Mesendoderm (in vitro differentiated cells): ENCODE data around the gene RIT2.

Source experiments
- DNase-seq: peaks from one replicate; pipeline ENCODE4 v3.0.0; 2013
- H2AK5ac ChIP-seq: 2 replicates; pipeline ENCODE4 v1.6.1; 2013; ENCODE audit warnings: low read length, inconsistent platforms
- H2BK120ac ChIP-seq: 2 replicates; pipeline ENCODE4 v1.6.1; 2013; ENCODE audit warnings: low read depth, mild to moderate bottlenecking, low read length, moderate library complexity, mixed read lengths
- H2BK15ac ChIP-seq: replicated peaks from 2 replicates; pipeline ENCODE4 v1.6.1; 2013; ENCODE audit warnings: low read depth, mild to moderate bottlenecking, moderate library complexity
- H2BK5ac ChIP-seq: 2 replicates; pipeline ENCODE4 v1.6.1; 2013; ENCODE audit warnings: low read length, inconsistent platforms
- H3K18ac ChIP-seq: 2 replicates; pipeline ENCODE4 v1.6.1; 2013; ENCODE audit warnings: mild to moderate bottlenecking, low read length, mixed read lengths
- H3K23ac ChIP-seq: one replicate; pipeline ENCODE4 v1.6.1; 2013; ENCODE audit warnings: low read length
- H3K27ac ChIP-seq: 2 replicates; pipeline ENCODE4 v1.5.1; 2013; ENCODE audit warnings: low read depth, mild to moderate bottlenecking, inconsistent platforms, low read length, moderate library complexity
- H3K27me3 ChIP-seq: 2 replicates; pipeline ENCODE4 v1.6.1; 2013; ENCODE audit warnings: low read length, control low read depth, mild to moderate bottlenecking, inconsistent platforms; ENCODE audit not compliant: insufficient read depth, poor library complexity
- H3K36me3 ChIP-seq: 2 replicates; pipeline ENCODE4 v1.6.1; 2013; ENCODE audit warnings: low read length, inconsistent platforms; ENCODE audit not compliant: control insufficient read depth, insufficient read depth
- H3K4ac ChIP-seq: one replicate; pipeline ENCODE4 v1.6.1; 2013; ENCODE audit warnings: low read depth, mild to moderate bottlenecking, low read length, moderate library complexity
- H3K4me1 ChIP-seq: 2 replicates; pipeline ENCODE4 v1.6.1; 2013; ENCODE audit warnings: low read depth, low read length, inconsistent platforms; ENCODE audit not compliant: control insufficient read depth
- H3K4me2 ChIP-seq: 2 replicates; pipeline ENCODE4 v1.6.1; 2013; ENCODE audit warnings: low read length
- H3K4me3 ChIP-seq: 2 replicates; pipeline ENCODE4 v1.5.1; 2013; ENCODE audit warnings: mild to moderate bottlenecking, low read length
- H3K56ac ChIP-seq: one replicate; pipeline ENCODE4 v1.6.1; 2013; ENCODE audit warnings: low read length
- H3K79me1 ChIP-seq: 2 replicates; pipeline ENCODE4 v1.6.1; 2013; ENCODE audit warnings: low read length, inconsistent platforms
- H3K79me2 ChIP-seq: 2 replicates; pipeline ENCODE4 v1.6.1; 2013; ENCODE audit warnings: mild to moderate bottlenecking, low read length; ENCODE audit not compliant: control insufficient read depth, insufficient read depth
- H3K9ac ChIP-seq: 2 replicates; pipeline ENCODE4 v1.6.1; 2013; ENCODE audit warnings: low read length, inconsistent platforms
- H4K5ac ChIP-seq: one replicate; pipeline ENCODE4 v1.6.1; 2013; ENCODE audit warnings: low read length
- H4K8ac ChIP-seq: one replicate; pipeline ENCODE4 v1.6.1; 2013; ENCODE audit warnings: low read depth, mild to moderate bottlenecking, control low read depth, low read length, moderate library complexity
- WGBS: extraction: QIAGEN DNeasy Blood & Tissue Kit; methylation state at CpG from one replicate; pipeline ENCODE4 v1.1.7; 2013; ENCODE audit warnings: low lambda C conversion rate, missing lambda C conversion rate; ENCODE audit not compliant: insufficient coverage; ENCODE audit errors: extremely low coverage; 5-methylcytosine and 5-hydroxymethylcytosine counted together

RIT2 gene

DNA sequence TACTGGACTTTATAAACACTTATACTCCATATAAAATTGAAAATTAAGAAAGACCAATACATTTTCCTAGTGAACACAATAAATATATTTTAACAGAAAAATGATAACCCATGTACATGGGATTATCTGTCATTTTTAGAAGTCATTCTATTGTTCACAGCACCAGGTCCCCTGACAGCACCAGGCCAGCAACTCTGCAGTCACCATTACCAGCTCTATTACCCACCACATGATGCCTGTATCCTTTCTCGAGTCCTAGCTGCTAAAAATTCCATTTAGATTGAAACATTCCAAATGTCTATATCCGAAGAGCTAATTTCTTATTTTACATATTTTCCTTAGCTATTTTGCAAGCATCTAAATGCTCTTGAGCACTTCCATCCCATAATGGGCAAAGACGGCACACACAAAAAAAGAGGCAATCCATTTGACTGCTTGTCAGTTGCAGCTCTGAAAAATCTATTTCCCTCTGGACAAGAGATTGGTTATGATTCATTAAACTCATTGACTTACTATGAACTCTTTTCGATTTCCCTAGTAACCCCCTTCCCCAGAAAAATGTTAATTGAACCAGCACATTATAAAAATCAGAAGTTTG, 336.9 kb downstream of the RIT2 start:
- no peak overlapping the region for H2BK5ac ChIP-seq
- H3K4me2 ChIP-seq = no peak overlapping the region
- no CpG with 5 or more reads among the region's 4 CpGs for WGBS
- H3K4ac ChIP-seq = peak overlapping the region; percentile 81
- peak overlapping the region; percentile 95 for H2BK120ac ChIP-seq
- no peak for DNase-seq
- H4K8ac ChIP-seq = no peak overlapping the region
- H3K4me1 ChIP-seq = no peaks in the 10 kb centered on the region
- no peak overlapping the region for H4K5ac ChIP-seq
- no peaks in the 10 kb centered on the region for H3K36me3 ChIP-seq
- H3K9ac ChIP-seq = no peak overlapping the region
- no peaks in the 10 kb centered on the region for H3K27me3 ChIP-seq
- no peak overlapping the region for H2BK15ac ChIP-seq
- H3K18ac ChIP-seq = peak overlapping the region; percentile 92
- no peak overlapping the region for H2AK5ac ChIP-seq
- peak overlapping the region; percentile 67 for H3K27ac ChIP-seq
- no peak overlapping the region for H3K23ac ChIP-seq
- no peak overlapping the region for H3K4me3 ChIP-seq
- no peaks in the 10 kb centered on the region for H3K79me2 ChIP-seq
- H3K56ac ChIP-seq = no peak overlapping the region
- no peaks in the 10 kb centered on the region for H3K79me1 ChIP-seq

DNA sequence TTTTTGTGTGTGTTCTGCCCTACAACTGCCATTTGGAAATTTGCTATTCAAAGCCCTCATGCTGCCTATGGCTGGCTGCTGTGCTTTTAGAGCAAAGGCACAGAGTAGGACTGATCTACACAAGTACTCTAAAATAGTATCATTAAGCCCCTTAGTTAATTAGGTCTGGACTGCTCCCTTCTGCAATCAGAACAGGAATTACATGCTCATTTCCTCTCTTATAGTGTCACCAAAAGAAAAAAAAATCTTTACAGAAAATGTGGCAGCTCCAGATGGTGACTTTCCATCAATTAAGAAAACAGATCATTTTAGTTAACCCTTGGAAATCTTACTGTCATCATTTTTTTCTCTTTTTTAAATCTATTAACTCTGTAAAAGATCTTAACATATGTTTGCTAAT, 337.5 kb downstream of the RIT2 start:
- no peaks in the 10 kb centered on the region for H3K79me1 ChIP-seq
- no peak overlapping the region for H4K5ac ChIP-seq
- no peak overlapping the region for H2BK15ac ChIP-seq
- peak overlapping the region; percentile 84 for H3K18ac ChIP-seq
- H3K36me3 ChIP-seq = no peaks in the 10 kb centered on the region
- no peaks in the 10 kb centered on the region for H3K79me2 ChIP-seq
- H2AK5ac ChIP-seq = no peak overlapping the region
- no peak overlapping the region for H3K9ac ChIP-seq
- no peak for DNase-seq
- H3K27ac ChIP-seq = no peak overlapping the region
- H4K8ac ChIP-seq = no peak overlapping the region
- H3K27me3 ChIP-seq = no peaks in the 10 kb centered on the region
- H3K4me3 ChIP-seq = no peak overlapping the region
- H3K23ac ChIP-seq = no peak overlapping the region
- no peak overlapping the region for H3K4me2 ChIP-seq
- H3K56ac ChIP-seq = no peak overlapping the region
- no peaks in the 10 kb centered on the region for H3K4me1 ChIP-seq
- H2BK5ac ChIP-seq = peak overlapping the region; percentile 66
- H2BK120ac ChIP-seq = peak overlapping the region; percentile 78
- peak overlapping the region; percentile 55 for H3K4ac ChIP-seq

DNA sequence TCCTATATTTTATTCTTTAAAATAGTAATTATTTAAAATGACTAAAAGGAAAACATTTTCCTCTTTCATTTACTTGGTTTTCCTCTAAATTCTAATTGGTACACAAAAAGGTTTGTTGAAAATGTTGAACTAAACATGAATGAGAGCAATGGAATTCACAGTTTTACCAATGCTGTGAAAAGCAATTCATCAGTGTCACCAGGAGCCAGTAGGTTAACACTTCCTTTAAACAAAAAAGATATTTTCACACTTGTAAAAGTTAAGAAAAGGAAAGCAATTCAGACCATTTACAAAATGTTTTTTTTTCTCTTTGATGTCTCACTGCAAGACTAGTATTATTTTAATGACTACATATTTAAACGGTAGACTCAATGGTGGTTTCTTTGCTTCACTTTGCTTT, 341.6 kb downstream of the RIT2 start:
- Histone ChIP-seq H4K5ac (no peak overlapping the region), H4K8ac (peak overlapping the region; percentile 76), H3K79me2 (no peaks in the 10 kb centered on the region), H3K27me3 (no peaks in the 10 kb centered on the region), H2AK5ac (no peak overlapping the region), H3K36me3 (no peaks in the 10 kb centered on the region), H3K56ac (no peak overlapping the region), H2BK15ac (no peak overlapping the region), H3K27ac (peak overlapping the region; percentile 68), H2BK5ac (peak overlapping the region; percentile 61), H3K4me3 (no peak overlapping the region), H3K9ac (no peak overlapping the region), H3K4me2 (no peak overlapping the region), H2BK120ac (no peak overlapping the region), H3K79me1 (no peaks in the 10 kb centered on the region), H3K4me1 (no peaks in the 10 kb centered on the region), H3K18ac (peak overlapping the region; percentile 51), H3K23ac (no peak overlapping the region), H3K4ac (no peak overlapping the region)
- WGBS = no CpG with 5 or more reads among the region's 1 CpG
- peak; percentile 57 for DNase-seq

DNA sequence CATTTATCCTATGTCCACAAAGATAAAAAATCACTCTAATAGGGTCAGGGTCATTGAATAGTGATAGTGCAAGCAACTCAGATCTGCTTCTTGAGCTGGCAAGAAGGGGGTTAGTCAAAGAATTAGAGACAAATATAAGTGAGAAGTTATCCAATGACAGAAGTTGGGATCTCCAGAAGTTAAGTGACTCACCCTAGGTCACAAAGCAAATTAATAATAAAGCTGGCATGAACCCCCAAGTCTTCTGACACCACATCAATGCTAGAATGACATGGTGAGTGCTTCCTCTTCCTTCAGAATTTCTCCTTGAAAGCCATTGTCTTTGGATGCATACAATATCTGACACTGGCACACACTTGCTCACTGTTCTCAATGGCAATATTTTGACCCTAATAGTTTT, 343.5 kb downstream of the RIT2 start:
- no peak overlapping the region for H2BK5ac ChIP-seq
- no peaks in the 10 kb centered on the region for H3K4me1 ChIP-seq
- peak overlapping the region; percentile 98 for H2BK15ac ChIP-seq
- H2AK5ac ChIP-seq = no peak overlapping the region
- no peak overlapping the region for H4K8ac ChIP-seq
- no peak overlapping the region for H4K5ac ChIP-seq
- no peaks in the 10 kb centered on the region for H3K27me3 ChIP-seq
- no peaks in the 10 kb centered on the region for H3K79me1 ChIP-seq
- no peak overlapping the region for H3K27ac ChIP-seq
- no peak overlapping the region for H3K56ac ChIP-seq
- no peak for DNase-seq
- H3K9ac ChIP-seq = no peak overlapping the region
- no peak overlapping the region for H3K18ac ChIP-seq
- H3K79me2 ChIP-seq = no peaks in the 10 kb centered on the region
- peak overlapping the region; percentile 61 for H2BK120ac ChIP-seq
- no peak overlapping the region for H3K4me2 ChIP-seq
- H3K36me3 ChIP-seq = no peaks in the 10 kb centered on the region
- no peak overlapping the region for H3K4me3 ChIP-seq
- no peak overlapping the region for H3K23ac ChIP-seq
- no peak overlapping the region for H3K4ac ChIP-seq

DNA sequence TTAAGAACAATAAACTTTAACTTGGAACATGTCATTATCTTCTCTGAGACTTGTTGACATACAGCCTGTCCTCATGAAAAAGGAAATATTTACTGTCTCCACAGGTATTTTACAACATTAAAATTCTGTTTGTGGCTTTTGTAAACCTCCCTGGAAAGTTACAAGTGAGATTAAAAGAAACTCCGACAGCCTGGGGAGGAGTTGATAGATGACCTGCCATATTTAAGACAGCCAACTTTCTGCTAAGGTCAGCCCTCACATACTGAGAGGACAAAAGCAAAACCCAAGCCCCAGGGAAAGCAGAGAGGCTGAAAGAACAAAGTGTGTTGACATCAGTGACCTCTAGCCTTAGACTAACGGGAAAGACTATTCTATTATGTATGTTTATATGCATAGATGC, 350.2 kb downstream of the RIT2 start:
- no CpG with 5 or more reads among the region's 2 CpGs for WGBS
- no peak overlapping the region for H4K8ac ChIP-seq
- no peak overlapping the region for H3K4me3 ChIP-seq
- no peaks in the 10 kb centered on the region for H3K36me3 ChIP-seq
- H3K27me3 ChIP-seq = no peaks in the 10 kb centered on the region
- no peak overlapping the region for H2BK120ac ChIP-seq
- no peak overlapping the region for H2BK15ac ChIP-seq
- no peak overlapping the region for H2AK5ac ChIP-seq
- no peak overlapping the region for H3K18ac ChIP-seq
- no peak overlapping the region for H3K4me2 ChIP-seq
- DNase-seq = no peak
- H3K79me1 ChIP-seq = no peaks in the 10 kb centered on the region
- no peak overlapping the region for H3K56ac ChIP-seq
- no peaks in the 10 kb centered on the region for H3K4me1 ChIP-seq
- H4K5ac ChIP-seq = no peak overlapping the region
- no peak overlapping the region for H3K4ac ChIP-seq
- H3K27ac ChIP-seq = no peak overlapping the region
- H2BK5ac ChIP-seq = no peak overlapping the region
- H3K9ac ChIP-seq = no peak overlapping the region
- no peaks in the 10 kb centered on the region for H3K79me2 ChIP-seq
- no peak overlapping the region for H3K23ac ChIP-seq

DNA sequence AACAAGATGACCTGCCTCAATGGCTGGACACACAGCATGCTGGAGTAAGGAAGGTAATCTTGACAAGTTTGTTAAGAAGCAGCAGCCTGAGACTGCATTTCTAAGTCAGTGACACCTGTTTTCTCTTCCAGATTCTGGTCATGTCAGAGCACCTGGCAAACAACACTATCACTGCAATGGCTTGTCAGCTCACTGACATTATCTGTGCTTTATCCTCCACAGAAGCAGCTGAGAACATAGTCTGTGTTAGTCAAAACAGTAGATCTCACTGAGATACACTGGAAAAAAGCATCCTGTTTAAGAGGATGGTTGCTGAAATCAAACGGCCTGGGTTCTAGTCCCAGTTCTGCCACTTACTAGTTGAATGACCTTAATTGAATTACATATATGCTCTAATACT, 355.2 kb downstream of the RIT2 start:
- DNase-seq = no peak
- no peaks in the 10 kb centered on the region for H3K4me1 ChIP-seq

More for the DNA sequence above, 355.2 kb downstream of the RIT2 start:
- Histone ChIP-seq H3K23ac (no peak overlapping the region), H3K27ac (no peak overlapping the region), H3K18ac (no peak overlapping the region), H3K79me1 (no peaks in the 10 kb centered on the region), H3K4me2 (no peak overlapping the region), H3K36me3 (no peaks in the 10 kb centered on the region), H3K56ac (no peak overlapping the region), H2AK5ac (no peak overlapping the region), H2BK120ac (no peak overlapping the region), H3K9ac (no peak overlapping the region), H3K27me3 (no peaks in the 10 kb centered on the region), H2BK5ac (no peak overlapping the region), H3K4ac (no peak overlapping the region), H3K79me2 (no peaks in the 10 kb centered on the region), H4K5ac (no peak overlapping the region), H2BK15ac (no peak overlapping the region), H3K4me3 (no peak overlapping the region), H4K8ac (no peak overlapping the region)
- WGBS = no CpG with 5 or more reads among the region's 1 CpG
